SK-N-SH (cell line): ENCODE data around the gene FYCO1. TPM values are rescaled to one million over a fixed set of nuclear protein-coding genes. Genes with fewer than 3 reads are reported as not detected.

Experiments used
- CTCF ChIA-PET: fragments of 300-600, 350-600 bp; formaldehyde crosslinking; extraction: SDS; loops from one replicate; lab custom pipeline; 2021; lab: Yijun Ruan, JAX
- POLR2A ChIA-PET: fragments of 350-600 bp; sonication (Branson Sonifier 250); formaldehyde crosslinking; extraction: SDS; loops from one replicate; lab custom pipeline; 2020; ENCODE audit warnings: antibody characterized with exemption, inconsistent platforms; lab: Yijun Ruan, JAX
- DNase-seq: peaks from one replicate; pipeline ENCODE4 v3.0.0; 2012
- H2AFZ ChIP-seq: fragments of 200-600 bp; sonication (generic); 2 replicates; pipeline ENCODE4 v1.8.1; 2016; ENCODE audit warnings: antibody characterized with exemption, mild to moderate bottlenecking, low read depth
- H3F3A ChIP-seq: fragments of 200-600 bp; sonication (generic); replicated peaks from 2 replicates; pipeline ENCODE3; 2016; ENCODE audit warnings: antibody characterized with exemption, mild to moderate bottlenecking; ENCODE audit not compliant: insufficient read depth
- H3K27ac ChIP-seq, 2 experiments: fragments of 200-500 bp in 1 of 2; fragments of 200-600 bp in 1 of 2; sonication (Bioruptor generic) in 1 of 2; sonication (generic), shearing (Covaris generic) in 1 of 2; 2 replicates each; pipeline versions ENCODE4 v1.5.1 to v1.6.1; 2014 to 2016; ENCODE audit warnings: low read depth in 2 of 2, inconsistent platforms in 1 of 2, low read length in 1 of 2, mild to moderate bottlenecking in 1 of 2, mixed read lengths in 1 of 2
- H3K27me3 ChIP-seq: fragments of 200-600 bp; sonication (generic), shearing (Covaris generic); 2 replicates; pipeline ENCODE4 v1.6.1; 2016; ENCODE audit warnings: mixed run types; ENCODE audit not compliant: insufficient read depth
- H3K36me3 ChIP-seq, 2 experiments: fragments of 200-500 bp in 1 of 2; fragments of 200-600 bp in 1 of 2; sonication (Bioruptor generic) in 1 of 2; sonication (generic) in 1 of 2; replicated peaks in 1 of 2; 2 replicates each; pipeline versions ENCODE3 to v1.5.1; 2014 to 2016; ENCODE audit warnings: low read length in 1 of 2, mild to moderate bottlenecking in 1 of 2; ENCODE audit not compliant: insufficient read depth in 2 of 2, control insufficient read depth in 1 of 2
- H3K4me1 ChIP-seq, 2 experiments: fragments of 200-500 bp in 1 of 2; fragments of 200-600 bp in 1 of 2; sonication (Bioruptor generic) in 1 of 2; sonication (generic), shearing (Covaris generic) in 1 of 2; 2 replicates each; pipeline versions ENCODE4 v1.5.1 to v1.6.1; 2014 to 2016; ENCODE audit warnings: low read depth in 1 of 2, low read length in 1 of 2, mixed run types in 1 of 2; ENCODE audit not compliant: insufficient read depth in 2 of 2, control insufficient read depth in 1 of 2
- H3K4me2 ChIP-seq: fragments of 200-600 bp; sonication (generic), shearing (Covaris generic); 2 replicates; pipeline ENCODE4 v1.6.1; 2017; ENCODE audit warnings: mixed run types
- H3K4me3 ChIP-seq, 2 experiments: fragments of 200-500 bp in 1 of 2; fragments of 200-600 bp in 1 of 2; sonication (Bioruptor generic) in 1 of 2; sonication (generic), shearing (Covaris generic) in 1 of 2; 2 replicates each; pipeline versions ENCODE4 v1.5.1 to v1.8.1; 2014 to 2016; ENCODE audit warnings: low read depth in 2 of 2, inconsistent platforms in 1 of 2, low read length in 1 of 2, mild to moderate bottlenecking in 1 of 2, mixed read lengths in 1 of 2, moderate library complexity in 1 of 2
- H3K79me2 ChIP-seq: fragments of 200-600 bp; sonication (generic); 2 replicates; pipeline ENCODE4 v1.8.1; 2017; ENCODE audit warnings: mild to moderate bottlenecking; ENCODE audit not compliant: insufficient read depth
- H3K9ac ChIP-seq: fragments of 200-600 bp; sonication (generic); 2 replicates; pipeline ENCODE4 v1.6.1; 2017; ENCODE audit warnings: mixed run types
- H3K9me2 ChIP-seq: fragments of 200-600 bp; sonication (generic); 2 replicates; pipeline ENCODE4 v1.6.1; 2017; ENCODE audit warnings: mixed run types
- H3K9me3 ChIP-seq: fragments of 200-600 bp; sonication (generic); 2 replicates; pipeline ENCODE4 v1.6.1; 2017; ENCODE audit warnings: mixed run types, mild to moderate bottlenecking, moderate library complexity
- H4K20me1 ChIP-seq: fragments of 200-600 bp; sonication (generic); 2 replicates; pipeline ENCODE4 v1.6.1; 2017; ENCODE audit warnings: mild to moderate bottlenecking, mixed run types; ENCODE audit not compliant: insufficient read depth
- CHD2 ChIP-seq: fragments of 150-350 bp; IDR thresholded peaks from 2 replicates; pipeline ENCODE4 v1.6.1; 2018; ENCODE audit warnings: low read length; ENCODE audit not compliant: partially characterized antibody
- FOXM1 ChIP-seq: IDR thresholded peaks from 2 replicates; pipeline ENCODE4 v1.4.0; 2012; ENCODE audit warnings: low read depth, mild to moderate bottlenecking
- GABPA ChIP-seq: IDR thresholded peaks from 2 replicates; pipeline ENCODE4 v1.4.0; 2012; ENCODE audit warnings: low read depth, mild to moderate bottlenecking
- GATA2 ChIP-seq: sonication (generic); formaldehyde crosslinking; IDR thresholded peaks from 2 replicates; pipeline ENCODE4 v1.5.0; 2020; ENCODE audit warnings: mild to moderate bottlenecking, missing genetic modification reagents
- IRF3 ChIP-seq: fragments of 150-350 bp; IDR thresholded peaks from 2 replicates; pipeline ENCODE4 v1.6.1; 2016; ENCODE audit warnings: mild to moderate bottlenecking, low read depth, low read length
- MXI1 ChIP-seq: IDR thresholded peaks from 2 replicates; pipeline ENCODE4 v1.6.1; 2012; ENCODE audit warnings: mild to moderate bottlenecking, low read depth, low read length, improper control_type of control experiment
- NFIC ChIP-seq: IDR thresholded peaks from 2 replicates; pipeline ENCODE4 v1.4.0; 2012; ENCODE audit warnings: borderline replicate concordance
- NRF1 ChIP-seq: IDR thresholded peaks from 2 replicates; pipeline ENCODE4 v1.6.1; 2012; ENCODE audit warnings: low read depth, mild to moderate bottlenecking, low read length
- RCOR1 ChIP-seq: fragments of 150-350 bp; IDR thresholded peaks from 2 replicates; pipeline ENCODE4 v1.6.1; 2017; ENCODE audit warnings: antibody characterized with exemption, low read length
- RXRA ChIP-seq: IDR thresholded peaks from 2 replicates; pipeline ENCODE4 v1.4.0; 2012; ENCODE audit warnings: low read depth, mild to moderate bottlenecking, borderline replicate concordance
- SMC3 ChIP-seq: IDR thresholded peaks from 2 replicates; pipeline ENCODE4 v1.6.1; 2012; ENCODE audit warnings: low read depth, low read length, improper control_type of control experiment
- TAF1 ChIP-seq: IDR thresholded peaks from 2 replicates; pipeline ENCODE4 v1.6.1; 2012; ENCODE audit warnings: low read depth, mild to moderate bottlenecking, low read length, moderate library complexity, borderline replicate concordance
- TCF12 ChIP-seq: IDR thresholded peaks from 2 replicates; pipeline ENCODE4 v1.4.0; 2012
- YY1 ChIP-seq: IDR thresholded peaks from 2 replicates; pipeline ENCODE4 v1.4.0; 2012; ENCODE audit warnings: low read depth, mild to moderate bottlenecking
- WGBS: methylation state at CpG from one replicate; pipeline ENCODE4 v1.1.6; 2017; ENCODE audit warnings: low lambda C conversion rate; 5-methylcytosine and 5-hydroxymethylcytosine counted together
- polyA plus RNA-seq, 3 experiments: library from polyadenylated mRNA; depleted of rRNA; stranded (reverse); fragments of >200 nt; gene quantifications; 2 replicates each; pipeline ENCODE4 v1.2.3, GENCODE V29; 2012
- TF ChIP-seq, protein P1 (sequence below): IDR thresholded peaks from 2 replicates; pipeline ENCODE4; 2012
- TF ChIP-seq, protein P2 (sequence below): IDR thresholded peaks from 2 replicates; pipeline ENCODE4 v1.4.0; 2012; ENCODE audit warnings: low read depth
- TF ChIP-seq, protein P3 (sequence below): IDR thresholded peaks from 2 replicates; pipeline ENCODE4 v1.4.0; 2012; ENCODE audit warnings: low read depth, borderline replicate concordance

Gene FYCO1
- polyA plus RNA-seq, 1 of the 3 experiments (the other 2 are of a cell fraction), result 5.5 TPM

DNA sequence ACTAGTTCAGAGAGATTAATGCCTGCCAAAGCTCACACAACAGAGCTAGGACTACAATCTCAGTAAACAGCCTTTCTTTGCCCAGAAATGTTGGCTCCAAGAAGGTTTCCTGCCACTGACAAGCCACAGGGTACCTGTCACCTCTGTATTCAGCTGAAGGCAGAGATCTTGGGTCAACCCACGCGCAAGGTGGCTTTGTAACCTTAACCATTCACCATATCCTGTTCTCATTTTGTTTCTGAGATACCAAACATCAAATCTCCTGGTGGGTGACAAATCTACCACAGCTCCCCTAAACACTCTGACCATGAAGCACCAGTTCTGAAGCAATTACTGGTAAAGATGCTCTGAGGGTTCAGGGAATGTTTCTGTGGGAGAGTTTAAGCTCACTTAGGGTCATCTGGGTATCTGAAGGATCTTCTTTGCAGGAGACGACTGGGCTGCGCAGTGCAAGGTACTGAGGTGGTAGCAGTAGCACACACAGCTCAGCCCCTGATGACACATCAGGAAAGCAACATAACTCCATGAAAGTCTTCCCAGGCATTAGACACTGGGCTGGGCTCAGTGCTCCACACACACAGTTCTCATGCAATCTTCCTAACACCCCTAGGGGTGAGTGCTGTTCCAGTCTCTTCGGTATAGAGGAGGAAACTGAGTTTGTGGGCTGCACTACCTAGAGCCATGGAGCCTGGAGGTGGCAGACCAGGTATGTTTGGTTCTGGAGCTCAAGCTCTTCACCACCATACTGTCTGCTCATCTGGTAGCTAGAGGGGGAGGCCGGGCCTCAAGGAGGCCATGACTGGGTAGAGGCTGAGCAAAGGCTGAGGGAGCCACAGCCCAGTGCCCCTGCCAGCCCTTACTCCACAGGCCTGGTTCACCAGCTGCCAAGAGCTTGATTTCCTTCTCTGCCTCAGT is 44.7 kb downstream of the FYCO1 start:
- H4K20me1 ChIP-seq, result no peaks in the 10 kb centered on the region
- H3K36me3 ChIP-seq, result peaks cover 12 to 85% of the 10 kb centered on the region in 2 experiments
- no peak for TF ChIP-seq GATA2 (CRISPR knock-in tag)
- no peak for TF ChIP-seq RXRA
- no peak for TF ChIP-seq NRF1
- TF ChIP-seq, protein P1, sequence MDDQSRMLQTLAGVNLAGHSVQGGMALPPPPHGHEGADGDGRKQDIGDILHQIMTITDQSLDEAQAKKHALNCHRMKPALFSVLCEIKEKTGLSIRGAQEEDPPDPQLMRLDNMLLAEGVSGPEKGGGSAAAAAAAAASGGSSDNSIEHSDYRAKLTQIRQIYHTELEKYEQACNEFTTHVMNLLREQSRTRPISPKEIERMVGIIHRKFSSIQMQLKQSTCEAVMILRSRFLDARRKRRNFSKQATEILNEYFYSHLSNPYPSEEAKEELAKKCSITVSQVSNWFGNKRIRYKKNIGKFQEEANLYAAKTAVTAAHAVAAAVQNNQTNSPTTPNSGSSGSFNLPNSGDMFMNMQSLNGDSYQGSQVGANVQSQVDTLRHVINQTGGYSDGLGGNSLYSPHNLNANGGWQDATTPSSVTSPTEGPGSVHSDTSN, result no peak
- no peak for TF ChIP-seq FOXM1
- no peak for TF ChIP-seq RCOR1
- TF ChIP-seq, protein P2, sequence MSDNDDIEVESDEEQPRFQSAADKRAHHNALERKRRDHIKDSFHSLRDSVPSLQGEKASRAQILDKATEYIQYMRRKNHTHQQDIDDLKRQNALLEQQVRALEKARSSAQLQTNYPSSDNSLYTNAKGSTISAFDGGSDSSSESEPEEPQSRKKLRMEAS, result no peak
- TF ChIP-seq TCF12, result no peak
- TF ChIP-seq GABPA, result no peak
- TF ChIP-seq YY1, result no peak
- TF ChIP-seq SMC3, result no peak
- no peak for TF ChIP-seq NFIC
- TF ChIP-seq, protein P3, sequence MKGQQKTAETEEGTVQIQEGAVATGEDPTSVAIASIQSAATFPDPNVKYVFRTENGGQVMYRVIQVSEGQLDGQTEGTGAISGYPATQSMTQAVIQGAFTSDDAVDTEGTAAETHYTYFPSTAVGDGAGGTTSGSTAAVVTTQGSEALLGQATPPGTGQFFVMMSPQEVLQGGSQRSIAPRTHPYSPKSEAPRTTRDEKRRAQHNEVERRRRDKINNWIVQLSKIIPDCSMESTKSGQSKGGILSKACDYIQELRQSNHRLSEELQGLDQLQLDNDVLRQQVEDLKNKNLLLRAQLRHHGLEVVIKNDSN, result no peak
- TF ChIP-seq TAF1, result no peak
- no peak for TF ChIP-seq CHD2
- no peak for TF ChIP-seq IRF3
- no peak for TF ChIP-seq MXI1
- H3K4me3 ChIP-seq, result no peak overlapping the region
- no peak overlapping the region for H3K27ac ChIP-seq
- DNase-seq, result no peak
- H3F3A ChIP-seq, result no peaks in the 10 kb centered on the region
- H3K27me3 ChIP-seq, result no peaks in the 10 kb centered on the region
- no peak overlapping the region for H3K4me2 ChIP-seq
- H3K9me2 ChIP-seq, result no peaks in the 10 kb centered on the region
- CTCF ChIA-PET, result interaction anchor here (1.2 to 3.6 kb wide), 3 partner anchors 11 to 191 kb away, joined by 4 to 27 read pairs (median 15); no protein-coding TSS in a partner anchor
- H3K9ac ChIP-seq, result no peak overlapping the region
- H3K9me3 ChIP-seq, result no peaks in the 10 kb centered on the region
- POLR2A ChIA-PET, result no interaction called here
- WGBS, result 96% methylated on average over 3 of the region's 6 CpGs
- no peaks in the 10 kb centered on the region for H3K79me2 ChIP-seq
- no peak overlapping the region for H2AFZ ChIP-seq
- H3K4me1 ChIP-seq, result no peaks in the 10 kb centered on the region
